Measurements from ENCODE around the gene NELFB.

NELFB gene

GRCh38 chr9:137270929-137271695 lies 16.0 kb downstream of the NELFB start:
- peak; percentile 69 for DNase-seq

DNA sequence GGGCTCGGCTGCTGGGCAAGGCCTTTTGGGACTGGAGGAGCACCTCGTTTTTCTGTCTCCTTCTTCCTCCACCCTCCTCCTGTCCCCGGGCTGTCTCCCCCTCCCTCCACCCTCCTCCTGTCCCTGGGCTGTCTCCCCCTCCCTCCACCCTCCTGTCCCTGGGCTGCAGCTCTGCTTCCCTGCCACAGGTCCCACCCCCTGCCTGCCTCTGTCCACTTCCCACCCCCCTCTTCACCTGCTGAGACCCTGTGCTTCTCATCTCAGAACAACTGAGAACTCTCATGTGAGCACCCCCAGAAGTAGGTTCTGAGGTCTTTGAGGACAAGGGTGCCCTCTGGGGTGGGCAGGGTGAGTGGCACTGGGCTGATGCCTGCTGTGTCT lies 16.6 kb downstream of the NELFB start:
- DNase-seq = no peak

- no peak for DNase-seq
Measured at GRCh38 chr9:137272241-137273094, 17.3 kb downstream of the NELFB start.

DNA sequence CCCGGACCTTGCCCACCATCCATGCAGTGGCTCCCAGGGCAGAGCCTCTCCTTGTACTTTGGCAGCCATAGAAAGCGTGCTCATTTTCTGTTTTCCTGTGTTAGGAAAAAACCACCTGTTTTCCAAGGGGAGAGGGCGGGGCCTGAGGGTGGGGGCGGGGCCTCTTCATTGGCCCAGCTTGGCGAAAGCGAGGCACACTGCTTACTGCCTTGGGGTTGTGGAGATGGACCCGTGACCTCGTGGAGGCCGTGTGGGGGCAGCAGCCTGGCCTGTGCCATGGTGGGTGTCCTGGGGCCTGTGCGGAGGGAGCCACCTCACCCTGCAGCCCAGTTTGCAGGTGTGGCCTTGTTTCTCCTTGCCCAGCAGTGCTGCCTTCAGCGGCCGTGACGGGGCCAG lies 18.0 kb downstream of the NELFB start:
- no peak for DNase-seq

GRCh38 chr9:137273611-137274320 lies 18.6 kb downstream of the NELFB start:
- DNase-seq = no peak

DNA sequence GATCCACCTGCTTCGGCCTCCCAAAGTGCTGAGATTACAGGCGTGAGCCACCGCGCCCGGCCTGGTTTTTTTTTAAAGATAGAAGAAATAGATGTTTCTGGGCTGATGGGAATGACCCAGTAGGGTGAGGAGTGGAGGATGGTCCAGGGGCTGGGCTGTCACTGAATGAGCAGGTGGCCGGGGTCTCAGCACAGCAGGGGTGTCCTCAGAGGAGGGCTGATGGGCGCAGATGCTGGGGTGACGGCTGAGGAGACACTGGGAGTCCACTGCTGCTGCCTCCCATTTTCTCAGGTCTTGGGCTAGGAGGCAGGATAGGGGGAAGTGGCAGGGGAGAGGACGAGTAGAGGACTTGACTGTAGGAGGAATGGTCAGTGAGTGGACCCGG lies 20.1 kb downstream of the NELFB start:
- no peak for DNase-seq

DNA sequence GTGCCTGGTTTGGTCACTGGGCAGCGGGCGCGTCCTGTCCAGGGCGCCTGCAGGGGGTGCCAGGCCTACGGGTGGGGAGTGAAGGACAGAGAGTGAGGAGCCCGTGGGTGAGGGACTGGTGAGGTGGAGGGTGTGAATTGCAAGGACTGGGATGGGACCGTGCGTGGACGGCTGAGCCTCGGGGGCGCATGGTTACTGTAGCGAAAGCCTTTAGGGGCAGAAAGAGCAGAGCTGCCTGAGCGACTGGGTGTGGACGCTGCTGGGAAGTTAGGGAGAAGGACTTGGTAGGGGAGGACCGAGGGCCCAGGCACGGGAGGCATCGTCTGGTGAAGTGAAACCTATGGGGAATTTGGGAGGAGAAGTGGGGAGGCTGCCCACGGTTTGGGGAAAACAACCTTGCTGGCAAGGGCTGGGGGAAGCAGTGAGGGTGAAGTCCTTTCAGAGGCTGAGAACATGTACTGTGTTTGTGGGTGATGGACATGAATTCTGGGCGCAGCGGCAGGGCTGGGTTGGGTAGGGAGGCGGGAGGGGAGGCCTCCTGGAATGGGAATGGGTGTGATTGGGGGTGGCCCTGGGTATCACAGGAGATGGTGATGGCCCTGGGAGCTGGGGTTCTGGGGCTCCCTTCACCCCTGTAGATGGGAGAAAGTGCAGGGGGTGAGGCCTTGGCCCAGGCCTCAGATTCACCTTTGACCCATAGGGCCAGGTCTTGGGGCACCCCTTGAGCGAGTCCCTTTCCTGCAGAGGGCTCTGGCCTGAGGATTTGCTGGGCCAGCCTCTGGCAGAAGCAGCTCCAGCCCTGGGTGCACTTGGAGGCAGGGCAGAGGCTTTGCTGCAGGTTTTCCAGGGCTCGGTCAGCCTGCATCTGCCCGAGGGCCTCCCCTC lies 20.7 kb downstream of the NELFB start:
- no peak for DNase-seq

GRCh38 chr9:137276473-137277328 lies 21.6 kb downstream of the NELFB start:
- peak; percentile 93 for DNase-seq

DNA sequence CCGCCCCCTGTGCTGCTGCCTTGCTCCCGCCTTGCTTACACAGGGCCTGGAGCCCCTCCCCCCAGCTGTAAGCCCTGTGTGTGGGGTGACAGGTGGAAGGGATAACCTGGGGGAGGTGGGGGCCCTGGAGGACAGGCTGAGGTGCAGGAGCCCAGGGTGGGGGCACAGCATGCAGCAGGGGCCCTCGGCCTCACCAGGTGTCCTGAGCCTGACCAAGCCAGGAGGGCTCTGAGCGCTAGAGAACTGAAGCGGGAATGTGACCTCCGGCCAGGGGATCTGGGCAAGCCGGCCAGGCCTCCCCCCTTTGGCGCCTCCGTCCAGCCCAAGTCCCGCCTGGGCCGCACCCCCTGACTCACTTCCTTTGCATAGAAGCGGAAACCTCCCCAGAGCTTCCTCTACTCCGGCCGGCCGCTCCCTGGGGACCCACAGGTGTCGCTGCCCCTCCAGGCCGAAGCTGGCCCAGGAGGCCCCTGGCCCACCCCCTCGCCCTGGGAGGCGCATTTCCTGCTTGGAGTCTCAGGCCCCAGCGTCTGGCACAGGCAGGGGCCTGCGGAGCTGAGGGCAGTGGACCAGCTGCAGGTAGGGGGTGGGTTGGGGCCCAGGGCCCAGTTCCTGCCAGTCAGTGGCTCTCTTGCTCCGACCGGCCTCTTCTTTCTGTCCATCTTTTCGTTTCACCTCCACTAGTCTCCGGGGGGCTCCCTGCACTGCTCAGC lies 22.4 kb downstream of the NELFB start, which contains the start of gene TOR4A:
Gene TOR4A (plus strand): TSS at position 398 of the 713 bp plus-strand sequence. CDS start 964 bp downstream, outside the sequence.
- DNase-seq = peak; percentile 95

- DNase-seq = peak; percentile 87
Measured at GRCh38 chr9:137278061-137278701, 23.1 kb downstream of the NELFB start.

- no peak for DNase-seq
Measured at GRCh38 chr9:137278721-137279711, 23.9 kb downstream of the NELFB start.

GRCh38 chr9:137279741-137280473 lies 24.8 kb downstream of the NELFB start:
- no peak for DNase-seq

GRCh38 chr9:137280474-137281344 lies 25.6 kb downstream of the NELFB start:
- peak; percentile 62 for DNase-seq

DNA sequence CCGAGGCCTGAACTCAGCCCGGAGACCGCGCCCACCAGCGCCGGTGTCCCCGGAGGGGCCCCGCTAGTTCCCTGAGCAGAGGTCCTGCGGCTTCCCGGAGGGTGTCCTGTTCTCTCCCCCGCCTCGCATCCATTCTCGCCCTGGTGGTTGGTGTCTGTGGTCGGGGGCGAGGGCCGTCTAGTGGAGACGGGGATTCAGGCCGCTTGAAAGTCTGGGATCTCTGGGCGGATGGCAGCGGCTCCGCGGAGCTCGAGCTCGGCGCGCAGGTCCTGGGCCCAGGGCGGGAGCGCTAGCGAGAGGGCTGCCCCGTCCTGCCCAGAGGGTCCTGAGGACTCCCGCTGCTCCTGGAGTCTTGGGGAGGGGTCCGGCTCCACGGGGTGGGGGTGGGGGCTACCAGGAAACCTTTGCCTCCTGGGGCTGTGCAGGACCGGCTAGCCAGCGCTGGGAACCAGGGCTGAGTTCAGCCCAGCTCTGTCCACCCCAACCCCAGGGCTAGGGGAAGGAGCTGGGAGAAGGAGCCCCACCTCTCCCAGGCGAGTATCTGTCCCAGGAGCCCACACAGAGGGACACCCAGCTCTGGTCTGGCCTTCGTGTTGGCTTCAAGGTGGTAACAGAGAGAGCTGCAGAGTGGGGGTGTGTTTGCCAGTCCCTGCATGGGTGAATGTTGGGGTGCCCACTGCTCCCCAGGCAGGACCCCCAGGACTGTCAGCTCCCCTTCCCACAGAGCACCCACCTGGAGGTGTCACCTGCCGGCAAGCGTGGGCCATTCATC lies 26.4 kb downstream of the NELFB start:
- no peak for DNase-seq

DNA sequence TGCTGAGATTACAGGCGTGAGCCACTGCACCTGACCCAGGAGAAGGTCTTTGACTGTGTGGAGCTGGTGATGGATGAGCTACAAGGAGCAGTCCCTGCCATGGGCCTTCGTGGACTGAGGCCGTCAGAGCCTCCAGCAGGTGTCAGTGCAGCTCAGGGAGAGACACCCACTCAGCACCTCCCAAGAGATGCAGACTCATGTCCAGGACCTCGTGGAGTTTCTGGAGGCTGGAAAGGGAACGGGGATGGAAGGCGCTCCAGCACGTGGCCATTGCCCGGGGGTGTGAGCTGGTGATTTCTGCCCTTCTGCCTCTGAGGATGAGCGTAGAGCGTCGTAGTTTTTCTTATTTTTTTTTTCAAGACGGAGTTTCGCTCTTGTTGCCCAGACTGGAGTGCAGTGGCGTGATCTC lies 31.9 kb downstream of the NELFB start:
- DNase-seq = peak; percentile 81

DNA sequence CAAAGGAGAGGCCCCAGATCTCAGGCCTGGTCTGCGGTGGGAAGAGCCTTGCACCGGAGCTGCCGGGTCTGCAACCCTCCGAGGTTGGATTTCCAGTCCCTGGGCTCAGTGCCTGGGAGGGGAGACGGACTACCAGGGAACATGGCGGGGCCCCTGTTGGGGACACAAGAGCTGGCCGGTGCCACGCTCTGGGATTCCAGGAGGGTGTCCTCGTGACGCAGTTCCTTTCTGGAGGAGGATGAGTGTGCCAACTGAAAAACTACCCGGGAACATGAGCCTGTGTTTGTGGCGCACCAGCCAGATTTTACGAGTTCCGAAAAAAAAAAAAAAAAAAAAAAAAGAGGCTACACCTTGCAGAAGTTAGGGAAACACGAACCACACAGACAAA lies 38.0 kb downstream of the NELFB start:
- DNase-seq = no peak
